Suppressor macrophage (primary cell): Measurements from ENCODE around the gene PDLIM4.
A peak's percentile ranks its signal among the peaks of the same experiment; 100 is the strongest.

Experiments used
- DNase-seq, 4 experiments: peaks; one replicate each; pipeline ENCODE4 v3.0.0-alpha.2; 2020 to 2022

Gene PDLIM4

DNA sequence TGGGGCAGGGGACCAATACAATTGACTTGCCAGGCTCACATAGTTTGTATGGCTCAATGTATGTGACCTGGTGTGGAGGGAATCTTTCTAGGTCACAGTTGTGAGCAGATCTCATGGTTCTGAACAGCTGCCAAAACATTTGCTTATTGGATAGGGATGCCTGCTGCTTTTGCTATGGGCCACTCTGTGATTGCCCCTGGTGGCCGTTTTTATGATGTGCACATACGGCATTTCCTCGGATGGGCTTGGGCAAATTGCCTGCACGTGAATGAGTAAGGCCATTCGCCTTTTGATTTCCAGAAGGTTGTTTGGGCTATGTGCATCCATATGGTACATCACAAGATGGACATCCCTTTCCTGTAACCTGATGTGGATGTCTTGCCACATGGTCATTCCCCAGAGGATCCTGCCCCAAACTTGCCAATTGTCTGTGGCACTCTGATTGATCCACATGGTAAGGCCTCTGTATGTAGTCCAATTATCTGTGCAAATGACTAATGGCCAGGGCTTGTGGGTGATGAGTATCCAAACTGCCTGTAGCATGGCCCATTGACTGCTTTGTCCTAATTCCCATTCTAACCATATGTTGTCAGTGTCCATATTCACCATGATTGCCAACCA is 26.0 kb downstream of the PDLIM4 start:
- DNase-seq: peak in 1 of 4 experiments; percentile 26

DNA sequence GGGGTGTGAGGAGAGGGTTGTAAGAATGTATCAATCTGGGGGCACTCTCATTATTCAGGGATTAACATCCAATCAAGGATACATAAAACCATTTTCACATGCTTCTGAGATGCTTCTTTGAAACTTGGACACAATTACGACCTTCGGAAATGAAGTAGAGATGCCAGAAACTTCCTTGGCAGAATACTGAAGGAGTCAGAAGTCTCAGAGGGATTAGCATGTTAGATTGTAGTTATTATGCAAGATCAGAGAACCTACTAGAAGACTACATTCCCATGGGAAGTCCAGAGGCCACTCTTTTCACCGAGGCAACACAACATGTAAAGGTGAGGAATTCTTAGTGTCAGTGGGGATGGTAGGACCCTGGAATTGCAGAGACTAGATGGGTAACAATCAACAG is 31.6 kb downstream of the PDLIM4 start:
- DNase-seq: no peak

- DNase-seq: no peak
Measured at GRCh38 chr5:132291026-132291425, 33.5 kb downstream of the PDLIM4 start.

DNA sequence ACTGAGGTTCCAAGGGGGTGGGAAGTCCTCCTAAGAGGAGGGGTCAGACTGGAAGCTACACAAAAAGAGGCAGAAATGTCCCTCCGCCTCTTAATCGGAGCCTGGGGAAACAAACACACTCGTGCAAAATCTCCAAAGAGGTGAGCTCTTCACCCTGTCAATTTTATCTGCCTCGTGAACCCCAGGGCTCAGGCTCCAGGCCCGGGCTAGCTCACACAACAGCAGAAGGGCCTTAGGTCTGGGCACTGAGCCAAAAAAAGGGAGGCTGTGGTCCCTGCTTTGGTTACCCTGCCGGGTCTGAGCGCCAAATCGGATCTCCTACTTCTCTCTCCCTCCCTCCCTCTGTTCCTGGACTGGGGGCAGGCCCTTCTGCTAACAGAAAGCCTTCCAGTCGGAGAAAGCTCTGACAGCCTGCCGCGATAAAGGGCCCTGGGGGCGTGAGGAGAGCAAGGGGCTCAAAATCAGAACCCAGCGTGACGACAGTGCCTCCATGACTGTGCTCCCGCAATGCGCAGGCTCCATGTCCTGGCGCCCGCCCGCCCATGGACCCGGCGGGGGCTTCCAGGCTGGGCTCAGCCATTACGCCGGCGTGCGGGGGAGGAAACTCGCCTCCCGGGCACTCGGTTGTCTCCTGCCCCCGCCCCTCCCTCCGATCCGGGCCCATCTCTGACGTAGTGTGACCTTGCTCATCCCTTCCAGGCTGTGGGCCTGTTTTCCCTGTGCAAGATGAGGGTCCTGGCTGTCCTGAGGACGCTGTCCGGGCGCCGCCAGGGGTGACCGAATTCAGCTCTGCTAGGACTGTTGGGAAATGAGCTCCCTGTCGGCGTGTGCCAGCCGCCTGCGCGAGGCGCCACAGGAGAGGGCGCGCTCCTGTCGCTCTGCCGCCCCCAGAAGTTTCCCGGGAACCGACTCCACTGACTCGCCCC is 35.8 kb downstream of the PDLIM4 start:
- DNase-seq: peak; percentile 87 to 92 (median 90)

- peak; percentile 91 to 96 (median 94) for DNase-seq
Measured at GRCh38 chr5:132293992-132294727, 36.7 kb downstream of the PDLIM4 start, which contains the start of gene SLC22A4. Gene SLC22A4, plus strand, starts transcription at chr5:132294394. Its CDS starts 223 bp downstream, at chr5:132294617.

- peak; percentile 90 to 96 (median 92) for DNase-seq
Measured at GRCh38 chr5:132294728-132295504, 37.4 kb downstream of the PDLIM4 start.

DNA sequence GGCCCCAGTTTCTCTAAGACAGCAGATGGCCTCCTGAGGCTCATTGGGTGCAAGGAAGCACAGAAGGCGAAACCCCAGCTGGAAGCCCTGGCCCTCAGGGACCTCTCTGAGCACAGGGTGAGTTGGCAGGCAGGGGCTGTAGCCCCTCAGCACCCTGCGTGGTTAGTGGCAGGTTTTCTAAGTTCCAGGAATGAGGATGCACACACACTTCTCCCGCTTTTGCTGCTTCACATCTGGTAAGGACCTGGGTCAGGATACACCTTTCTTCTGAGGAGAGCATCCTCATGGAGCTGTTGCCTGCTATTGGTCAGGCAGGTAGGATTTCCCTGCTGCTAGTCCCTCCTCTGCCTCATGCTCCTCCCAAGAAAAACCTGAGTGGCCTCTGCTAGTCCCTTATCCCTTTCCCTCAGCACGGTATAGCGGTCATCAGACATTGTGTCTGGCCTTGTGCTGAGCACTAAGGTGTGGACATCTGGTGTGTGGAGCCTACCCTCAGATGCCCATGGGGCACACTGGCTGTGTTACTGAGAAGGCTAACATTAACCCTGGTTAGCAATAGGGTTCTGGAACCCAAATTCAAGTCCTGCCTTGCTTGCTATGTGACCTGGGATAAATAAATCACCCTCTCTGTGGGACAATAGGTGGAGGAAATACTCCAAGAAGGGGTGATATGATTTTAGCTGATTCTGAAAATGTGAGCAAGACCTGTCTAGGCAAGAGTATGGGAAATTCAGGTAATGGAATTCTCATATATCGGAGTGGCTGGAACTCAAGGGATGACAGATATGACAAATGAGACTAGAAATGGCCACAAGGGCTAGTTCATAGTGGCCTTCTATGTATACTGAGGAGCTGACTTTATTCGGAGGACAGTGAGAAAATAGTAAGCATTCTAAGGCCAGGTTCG is 38.3 kb downstream of the PDLIM4 start:
- DNase-seq: no peak

DNA sequence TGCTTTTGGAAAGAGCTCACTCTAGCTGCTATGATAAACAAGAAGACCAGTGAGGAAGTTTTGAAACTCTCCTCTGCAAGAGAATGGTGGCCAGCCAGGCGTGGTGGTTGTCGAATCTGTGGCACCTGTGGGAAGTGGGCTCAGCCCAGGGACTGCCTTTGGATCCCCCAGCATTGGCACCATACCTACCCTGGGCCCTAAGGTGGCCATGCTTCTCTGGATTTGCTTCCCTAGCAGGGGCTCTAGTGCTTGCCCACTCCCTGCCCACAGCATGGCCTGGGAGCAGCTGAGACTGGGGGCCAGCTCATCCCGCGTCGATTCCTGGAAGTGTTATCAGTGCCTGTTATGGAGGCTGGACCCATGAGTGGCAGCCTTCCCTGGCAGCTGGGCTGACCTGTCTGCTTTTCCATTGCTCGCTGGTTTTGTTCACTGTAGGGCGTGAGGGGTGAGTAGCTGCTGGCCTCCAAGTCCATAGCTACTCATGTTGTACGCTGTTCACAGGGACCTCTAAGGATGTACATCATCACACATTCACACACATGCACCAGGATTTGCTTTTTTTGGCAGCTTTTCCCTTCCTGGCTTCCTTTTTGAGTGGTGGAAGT is 39.0 kb downstream of the PDLIM4 start:
- peak in 3 of 4 experiments; percentile 10 to 28 (median 17) for DNase-seq

- DNase-seq: no peak
Measured at GRCh38 chr5:132297211-132297940, 39.9 kb downstream of the PDLIM4 start.

DNA sequence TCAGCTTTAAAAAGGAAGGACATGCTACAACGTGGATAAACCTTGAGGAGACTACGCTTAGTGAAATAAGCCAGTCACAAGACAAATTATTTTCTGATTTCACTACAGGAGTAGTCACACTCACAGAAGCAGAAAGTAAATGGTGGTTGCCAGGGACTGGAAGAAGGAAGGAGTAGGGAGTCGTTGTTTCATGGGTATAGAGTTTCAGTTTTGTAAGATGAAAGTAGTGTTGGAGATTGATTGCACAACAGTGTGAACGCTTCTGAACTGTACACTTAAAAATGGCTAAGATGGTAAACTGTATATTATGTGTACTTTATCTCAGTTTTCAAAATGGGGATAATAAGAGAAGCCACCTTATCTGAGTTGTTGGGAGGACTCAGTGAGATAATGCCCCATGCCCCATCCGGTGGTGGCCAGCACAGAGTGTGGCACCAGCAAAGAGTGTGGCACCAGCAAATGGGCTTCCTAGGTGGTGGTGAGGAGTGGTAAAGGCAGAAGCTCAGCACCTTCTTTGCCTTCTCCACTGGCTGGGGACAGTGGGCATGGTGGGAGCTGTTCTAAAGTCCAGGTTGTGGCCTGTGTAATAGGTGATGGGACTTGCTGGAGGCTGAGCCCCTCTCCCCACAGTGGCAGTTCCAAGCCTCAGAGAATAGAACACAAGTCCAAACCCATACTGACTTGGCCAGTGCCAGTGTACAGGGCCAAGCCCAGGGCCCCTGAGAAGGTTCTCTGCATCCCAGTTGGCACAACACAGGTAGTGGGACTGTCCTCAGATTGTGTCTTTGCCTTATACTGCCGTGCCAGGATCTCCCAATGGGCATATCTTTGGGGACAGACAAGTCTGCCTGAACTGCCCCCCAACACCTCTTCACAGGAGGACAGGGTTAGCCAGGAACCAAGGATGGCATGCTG is 41.1 kb downstream of the PDLIM4 start:
- peak; percentile 49 to 75 (median 60) for DNase-seq

DNA sequence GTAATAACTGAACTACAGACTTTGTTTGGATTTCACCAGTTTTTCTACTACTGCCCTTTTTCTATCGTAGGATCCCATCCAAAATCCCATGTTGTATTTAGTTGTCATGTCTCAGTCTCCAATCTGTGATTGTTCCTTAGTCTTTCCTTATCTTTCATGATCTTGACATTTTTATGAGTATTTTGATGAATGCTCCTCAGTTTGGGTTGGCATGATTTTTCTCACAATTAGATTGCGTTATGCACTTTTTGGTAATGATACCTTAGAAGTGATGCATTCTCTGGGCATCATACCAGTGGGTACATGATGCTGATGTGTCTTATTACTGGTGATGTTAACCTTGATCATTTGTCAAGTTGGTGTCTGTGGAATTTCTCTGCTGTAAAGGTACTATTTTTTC is 42.4 kb downstream of the PDLIM4 start:
- no peak for DNase-seq

GRCh38 chr5:132300577-132301343 is 43.3 kb downstream of the PDLIM4 start:
- no peak for DNase-seq

DNA sequence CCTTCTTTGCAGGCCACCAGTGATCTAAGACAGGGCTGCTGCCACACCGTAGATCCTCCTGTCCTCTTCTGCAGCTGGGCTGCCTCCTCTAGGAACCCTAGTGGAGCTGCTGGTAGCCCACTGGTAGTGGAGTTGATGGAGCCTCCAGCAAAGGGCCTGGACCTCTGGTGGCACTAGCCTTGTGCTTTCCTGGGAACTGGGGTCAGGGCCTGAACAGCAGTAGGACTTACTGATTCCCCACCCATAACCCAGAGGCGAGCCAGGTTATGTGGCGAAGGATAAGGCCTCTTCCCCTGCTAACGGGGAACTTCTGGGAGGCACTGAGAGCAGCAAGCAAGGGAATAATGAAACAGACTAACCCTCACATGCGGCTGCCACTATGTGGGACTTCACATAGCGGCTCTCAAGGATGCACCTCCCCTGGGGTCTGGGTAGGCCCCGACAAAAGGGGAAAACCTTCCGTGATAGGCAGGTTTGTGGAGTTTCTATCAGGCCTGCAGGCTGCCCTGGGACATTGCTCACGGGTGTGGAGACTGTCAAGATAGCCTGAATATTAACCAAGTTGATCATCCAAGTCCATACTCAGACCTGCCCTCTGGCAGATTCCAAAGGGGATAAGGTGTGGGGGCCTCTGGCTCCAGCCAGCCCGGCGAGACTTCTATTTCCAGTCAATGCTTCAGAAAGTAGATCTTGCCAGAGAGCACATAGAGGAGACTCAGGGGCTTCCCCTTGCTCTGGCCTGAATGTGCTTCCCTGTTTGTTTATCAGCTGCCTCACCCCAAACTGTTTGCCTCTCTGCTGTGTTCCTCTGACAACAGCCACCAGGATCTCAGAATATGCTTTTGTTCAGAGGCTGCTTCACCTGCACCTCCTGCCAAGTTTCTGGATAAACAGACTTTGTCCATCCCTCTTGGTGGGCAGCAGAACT is 44.1 kb downstream of the PDLIM4 start:
- DNase-seq: peak; percentile 39 to 74 (median 66)

GRCh38 chr5:132302413-132302812 is 44.9 kb downstream of the PDLIM4 start:
- no peak for DNase-seq

DNA sequence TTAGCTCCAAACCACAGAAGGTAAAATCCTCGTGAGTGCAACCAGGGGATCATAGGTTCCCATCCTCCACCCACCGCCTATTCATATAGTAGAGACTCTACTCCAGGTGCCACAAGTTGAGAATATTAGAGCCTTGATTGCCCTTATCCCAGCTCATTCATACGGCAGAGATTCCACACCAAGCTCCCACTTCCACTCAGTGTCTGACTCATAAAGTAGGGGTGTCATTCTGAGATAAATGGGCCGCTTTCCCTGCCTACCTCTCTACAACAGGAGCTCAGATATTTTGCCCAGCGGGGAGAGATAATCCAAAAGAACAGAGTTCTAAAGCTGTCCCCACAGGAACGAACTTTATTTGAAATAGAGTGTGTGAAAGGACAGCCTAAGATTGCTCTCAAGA is 46.1 kb downstream of the PDLIM4 start:
- no peak for DNase-seq

DNA sequence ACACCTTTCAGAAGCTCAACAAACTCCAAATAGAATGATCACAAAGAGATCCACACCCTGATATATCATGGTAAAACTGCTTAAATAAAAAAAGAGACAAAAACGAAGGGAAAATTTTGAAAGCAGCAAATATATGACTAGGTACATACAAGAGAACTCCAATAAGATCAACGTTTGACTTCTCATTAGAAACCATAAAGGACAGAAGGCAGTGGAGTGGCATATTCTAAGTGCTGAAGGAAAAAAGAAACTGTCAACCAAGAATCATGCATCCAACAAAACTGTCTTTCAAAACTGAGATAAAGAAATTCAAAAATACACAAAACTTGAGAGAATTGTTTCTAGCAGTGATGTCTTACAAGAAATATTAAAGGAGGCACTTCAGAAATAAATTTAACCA is 47.9 kb downstream of the PDLIM4 start:
- DNase-seq: no peak

GRCh38 chr5:132308701-132309100 is 51.2 kb downstream of the PDLIM4 start:
- no peak for DNase-seq
